Amniotic epithelial cell (primary cell): ENCODE data around the gene SLCO1A2.
A peak's percentile ranks its signal among the peaks of the same experiment; 100 is the strongest.
"Not testable (repeated sequence)": the region's sequence is repeated elsewhere in the genome, so short reads cannot be mapped to it uniquely, and the experiment has no call there.

Source experiments
- DNase-seq: peaks from one replicate; pipeline ENCODE4 v3.0.0-alpha.2; 2010; ENCODE audit warnings: low read depth

SLCO1A2 gene, protein sequence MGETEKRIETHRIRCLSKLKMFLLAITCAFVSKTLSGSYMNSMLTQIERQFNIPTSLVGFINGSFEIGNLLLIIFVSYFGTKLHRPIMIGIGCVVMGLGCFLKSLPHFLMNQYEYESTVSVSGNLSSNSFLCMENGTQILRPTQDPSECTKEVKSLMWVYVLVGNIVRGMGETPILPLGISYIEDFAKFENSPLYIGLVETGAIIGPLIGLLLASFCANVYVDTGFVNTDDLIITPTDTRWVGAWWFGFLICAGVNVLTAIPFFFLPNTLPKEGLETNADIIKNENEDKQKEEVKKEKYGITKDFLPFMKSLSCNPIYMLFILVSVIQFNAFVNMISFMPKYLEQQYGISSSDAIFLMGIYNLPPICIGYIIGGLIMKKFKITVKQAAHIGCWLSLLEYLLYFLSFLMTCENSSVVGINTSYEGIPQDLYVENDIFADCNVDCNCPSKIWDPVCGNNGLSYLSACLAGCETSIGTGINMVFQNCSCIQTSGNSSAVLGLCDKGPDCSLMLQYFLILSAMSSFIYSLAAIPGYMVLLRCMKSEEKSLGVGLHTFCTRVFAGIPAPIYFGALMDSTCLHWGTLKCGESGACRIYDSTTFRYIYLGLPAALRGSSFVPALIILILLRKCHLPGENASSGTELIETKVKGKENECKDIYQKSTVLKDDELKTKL

GRCh38 chr12:21334771-21335325, at the start of gene SLCO1A2:
SLCO1A2 (minus strand) TSS chr12:21334917; CDS start chr12:21334647, 270 bp downstream.
- DNase-seq: no peak

DNA sequence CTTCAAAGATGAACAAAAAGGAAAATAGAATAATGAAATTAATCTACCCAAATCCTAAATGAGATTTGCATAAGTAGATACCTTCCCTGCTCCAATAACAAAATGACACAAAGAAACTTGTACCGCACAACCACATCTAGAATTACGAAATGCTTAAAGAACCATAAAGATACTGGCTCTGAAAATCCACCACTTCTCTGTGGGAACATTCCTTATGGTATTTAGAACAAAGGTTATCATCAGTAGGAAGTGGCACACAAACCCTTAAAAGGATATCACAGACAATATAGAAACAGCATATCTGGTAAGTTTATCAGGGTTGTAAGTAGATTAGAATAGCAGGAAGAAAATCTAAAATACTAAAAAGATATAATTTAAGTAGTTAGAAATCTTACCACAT, 49.5 kb upstream of the SLCO1A2 start:
- DNase-seq: peak; percentile 17

DNA sequence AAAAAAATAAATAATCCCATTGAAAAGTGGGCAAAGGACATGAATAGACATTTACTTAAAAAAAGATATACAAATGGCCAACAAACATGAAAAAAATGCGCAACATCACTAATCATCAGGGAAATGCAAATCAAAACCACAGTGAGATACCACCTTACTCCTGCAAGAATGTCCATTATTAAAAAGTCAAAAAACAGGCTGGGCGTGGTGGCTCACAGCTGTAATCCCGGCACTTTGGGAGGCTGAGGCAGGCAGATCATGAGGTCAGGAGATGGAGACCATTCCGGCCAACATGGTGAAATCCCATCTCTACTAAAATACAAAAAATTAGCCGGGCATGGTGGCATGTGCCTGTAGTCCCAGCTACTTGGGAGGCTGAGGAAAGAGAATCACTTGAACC, 46.6 kb upstream of the SLCO1A2 start:
- not testable (repeated sequence) for DNase-seq

GRCh38 chr12:21379218-21379617, 44.5 kb upstream of the SLCO1A2 start:
- no peak for DNase-seq

GRCh38 chr12:21372602-21373001, 37.9 kb upstream of the SLCO1A2 start, which contains the start of gene IAPP:
IAPP (plus strand) TSS chr12:21372902; CDS start chr12:21373352, 450 bp downstream.
- DNase-seq: no peak

DNA sequence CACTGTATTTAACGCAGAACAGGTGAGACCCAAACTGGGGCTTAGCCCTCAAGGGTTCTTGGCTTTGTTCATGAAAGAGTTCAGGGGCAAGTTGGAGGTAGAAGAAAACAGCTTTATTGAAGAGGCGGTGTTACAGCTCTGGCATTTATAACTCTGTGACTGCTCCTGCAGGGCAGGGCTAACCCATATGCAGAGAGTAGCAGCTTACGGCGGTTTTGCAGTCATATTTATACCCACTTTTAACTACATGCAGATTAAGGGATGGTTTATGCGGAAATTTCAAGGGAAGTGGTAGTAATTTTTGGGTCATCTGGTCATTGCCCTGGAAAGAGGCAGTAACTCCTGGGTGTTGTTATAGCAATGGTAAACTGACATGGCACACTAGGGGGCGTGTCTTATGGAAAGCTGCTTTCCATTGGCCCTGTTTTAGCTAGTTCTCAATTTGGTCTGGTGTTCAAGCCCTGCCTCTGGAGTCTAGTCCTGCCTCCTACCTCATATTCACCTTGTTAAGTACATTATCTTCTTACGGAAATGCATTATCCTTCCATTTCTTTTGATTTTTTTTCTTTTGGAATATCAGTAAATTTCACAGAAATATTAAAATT, 36.2 kb upstream of the SLCO1A2 start:
- no peak for DNase-seq

DNA sequence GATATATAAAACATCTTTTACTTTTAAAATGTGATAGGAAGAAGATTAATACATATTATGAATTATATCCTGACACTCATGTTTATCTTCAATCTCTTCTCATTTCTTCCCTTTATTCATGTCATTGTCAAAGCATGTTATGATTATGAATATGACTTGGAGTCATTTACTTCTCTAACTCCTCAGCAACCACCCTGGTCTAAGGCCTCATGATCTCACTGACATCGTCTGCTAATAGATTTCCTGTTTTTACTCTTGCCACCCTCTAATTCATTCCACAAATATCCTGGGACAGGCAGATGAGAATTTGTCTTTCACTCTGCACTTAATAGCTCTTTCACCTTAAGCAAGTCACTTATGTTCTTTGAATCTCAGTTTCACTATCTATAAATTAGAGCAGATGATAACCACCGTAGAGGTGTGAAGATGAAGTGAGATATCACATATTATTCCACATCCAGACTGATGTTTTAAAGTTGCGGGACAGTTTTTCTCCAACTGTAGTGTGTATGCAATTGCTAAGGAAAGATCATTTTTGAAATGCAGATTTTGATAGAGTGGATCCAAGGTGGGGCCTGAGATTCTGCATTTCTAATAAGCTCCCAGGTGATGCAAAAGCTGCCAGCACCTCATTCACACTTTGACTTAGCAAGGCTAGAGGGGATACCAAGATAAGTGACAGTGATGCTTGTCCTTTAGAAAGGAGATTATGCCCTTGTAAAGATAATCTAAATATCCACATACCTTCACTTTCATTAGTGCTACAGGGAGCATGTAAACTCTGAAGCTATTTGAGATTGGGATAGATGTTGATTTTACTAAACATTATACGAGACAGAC, 34.6 kb upstream of the SLCO1A2 start:
- no peak for DNase-seq

- not testable (repeated sequence) for DNase-seq
Observed at GRCh38 chr12:21360632-21361031, 25.9 kb upstream of the SLCO1A2 start.

DNA sequence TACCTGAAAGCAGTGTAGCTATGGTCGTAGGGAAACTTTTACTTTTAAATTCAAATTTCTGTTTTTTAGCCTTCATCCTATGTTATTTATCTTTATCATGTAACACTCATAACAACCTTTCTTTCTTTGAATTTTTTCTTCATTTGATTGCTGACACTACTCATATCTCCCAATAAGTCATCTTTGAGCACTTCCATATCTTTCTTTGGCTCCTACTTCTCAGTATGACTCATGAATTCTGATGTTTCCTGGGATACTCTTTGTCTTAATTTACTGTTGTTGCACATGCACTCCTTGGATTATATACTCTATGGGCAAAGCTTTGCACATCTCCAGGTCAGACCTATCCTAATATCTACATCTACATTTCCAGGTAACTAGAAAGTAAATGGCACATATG, 19.9 kb upstream of the SLCO1A2 start:
- no peak for DNase-seq

GRCh38 chr12:21353948-21354347, 19.2 kb upstream of the SLCO1A2 start:
- no peak for DNase-seq

DNA sequence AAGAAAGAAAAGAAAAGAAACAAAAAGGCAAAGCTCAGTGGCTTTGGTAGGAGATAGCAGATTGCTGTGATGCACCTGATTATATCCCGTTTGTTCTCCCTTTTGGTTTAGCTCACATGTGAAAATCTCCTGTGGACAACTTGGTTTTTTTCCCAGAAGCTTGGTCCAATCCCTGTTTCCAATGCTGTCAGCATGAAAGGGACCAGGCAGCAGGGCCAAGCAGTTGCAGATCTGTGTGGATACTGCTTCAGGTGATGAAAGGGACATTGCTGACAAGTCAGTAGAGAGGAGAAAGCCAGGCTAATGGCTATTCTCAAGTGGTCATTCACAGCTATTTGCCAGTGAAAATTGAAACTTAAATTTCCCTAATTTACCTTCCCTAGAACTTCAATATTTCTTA, 18.8 kb upstream of the SLCO1A2 start:
- DNase-seq: no peak

DNA sequence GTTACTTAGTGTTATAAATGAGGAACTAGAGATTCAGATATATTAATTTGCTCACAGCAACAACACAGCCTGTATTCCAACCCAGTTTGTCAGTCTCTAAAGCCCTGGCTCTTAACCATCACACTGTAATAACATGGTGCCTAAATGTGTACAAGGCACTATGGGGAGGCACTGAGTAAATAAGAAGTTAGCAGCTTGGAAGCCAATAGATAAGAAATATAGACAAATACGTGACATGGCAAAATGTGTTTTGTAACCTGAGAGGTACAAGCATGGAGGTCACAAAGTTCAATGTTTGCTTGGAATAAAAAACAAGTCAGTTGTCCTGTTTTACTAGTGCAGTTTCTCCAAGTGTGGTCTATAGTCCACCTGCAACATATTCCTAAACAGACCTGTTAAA, 16.3 kb upstream of the SLCO1A2 start:
- no peak for DNase-seq

DNA sequence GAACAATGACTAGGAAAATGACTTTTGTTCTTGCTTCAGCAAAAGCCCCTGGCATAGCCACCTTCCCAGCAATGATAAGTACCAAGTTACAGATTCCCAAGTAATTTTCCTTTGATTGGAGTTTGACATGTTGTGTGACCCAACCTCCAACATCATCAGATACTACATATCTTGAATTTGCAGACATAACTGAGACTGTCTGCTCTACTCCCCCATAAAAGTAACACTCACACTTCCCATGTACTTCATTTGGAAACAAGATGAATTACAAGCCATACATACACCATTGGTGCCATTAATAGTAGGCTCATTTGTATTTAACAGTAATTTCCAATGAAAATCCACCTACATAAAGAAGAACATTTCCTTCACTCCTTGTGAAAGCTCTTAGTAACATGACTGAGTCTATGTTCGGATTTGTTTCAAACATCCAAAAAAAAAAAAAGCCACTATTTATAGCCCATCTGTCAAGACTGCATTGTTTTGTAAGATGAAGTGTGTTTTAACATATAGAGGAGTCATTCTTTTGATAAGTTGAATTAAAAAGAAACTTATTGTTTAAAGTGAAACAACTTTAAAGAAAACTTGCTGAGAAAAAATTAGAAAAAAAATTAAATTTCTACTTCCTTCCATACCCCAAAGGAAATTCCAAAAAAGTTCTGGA, 12.0 kb upstream of the SLCO1A2 start:
- no peak for DNase-seq

GRCh38 chr12:21343636-21344035, 8.9 kb upstream of the SLCO1A2 start:
- DNase-seq: no peak

DNA sequence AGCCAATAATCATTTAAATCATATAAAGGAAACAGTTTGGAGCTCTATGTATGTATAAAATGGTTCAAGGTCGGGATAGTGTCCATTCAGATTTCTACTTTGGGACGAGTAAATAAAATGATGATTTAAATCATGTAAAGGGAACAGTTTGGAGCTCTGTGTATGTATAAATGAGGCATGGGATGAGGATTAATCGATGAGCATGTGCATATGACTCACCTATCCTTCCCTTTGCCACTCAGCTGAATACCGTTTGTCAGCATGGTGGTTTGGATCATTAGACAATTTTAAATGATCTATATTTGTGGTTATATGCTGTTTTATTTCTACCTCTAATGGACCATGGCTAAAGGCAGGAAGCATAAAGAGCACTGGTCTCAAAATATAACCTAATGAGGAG, 7.1 kb upstream of the SLCO1A2 start:
- DNase-seq: no peak

DNA sequence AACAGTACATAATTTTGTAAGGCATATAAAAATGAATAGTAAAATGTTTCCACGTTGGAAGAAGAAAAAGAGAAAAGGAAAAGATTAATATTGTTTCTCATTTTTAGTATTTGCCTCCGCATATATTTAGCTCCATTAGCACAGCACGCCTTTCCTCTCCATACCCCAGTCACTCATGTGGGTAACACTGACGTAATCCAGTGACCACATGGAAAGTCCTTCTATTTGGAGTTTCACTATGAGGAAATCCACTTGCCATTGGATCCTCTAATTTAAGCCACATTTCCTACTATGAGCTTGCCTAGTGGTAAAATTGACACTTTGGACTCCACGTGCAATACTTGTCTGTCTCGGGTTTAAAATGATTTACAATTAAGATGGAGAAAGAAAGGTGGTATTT, 5.7 kb upstream of the SLCO1A2 start:
- no peak for DNase-seq

DNA sequence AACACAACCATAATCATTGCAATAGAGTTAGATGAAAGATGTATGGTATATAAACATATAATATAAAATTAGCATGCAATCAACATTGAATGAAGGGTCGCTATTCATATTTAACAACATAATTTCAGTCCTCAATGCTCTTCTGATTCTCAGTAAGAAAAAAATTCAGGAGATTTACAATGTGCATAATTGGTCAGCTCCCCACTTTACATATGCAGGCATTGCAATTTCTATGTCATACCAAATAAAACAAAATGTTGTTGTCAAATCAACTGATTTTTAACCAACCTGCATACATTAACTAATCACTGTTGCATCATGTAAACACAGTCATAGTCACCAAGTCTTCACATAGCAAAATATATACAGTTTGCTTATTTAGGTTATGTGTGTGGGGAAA, 5.2 kb upstream of the SLCO1A2 start:
- DNase-seq: no peak

DNA sequence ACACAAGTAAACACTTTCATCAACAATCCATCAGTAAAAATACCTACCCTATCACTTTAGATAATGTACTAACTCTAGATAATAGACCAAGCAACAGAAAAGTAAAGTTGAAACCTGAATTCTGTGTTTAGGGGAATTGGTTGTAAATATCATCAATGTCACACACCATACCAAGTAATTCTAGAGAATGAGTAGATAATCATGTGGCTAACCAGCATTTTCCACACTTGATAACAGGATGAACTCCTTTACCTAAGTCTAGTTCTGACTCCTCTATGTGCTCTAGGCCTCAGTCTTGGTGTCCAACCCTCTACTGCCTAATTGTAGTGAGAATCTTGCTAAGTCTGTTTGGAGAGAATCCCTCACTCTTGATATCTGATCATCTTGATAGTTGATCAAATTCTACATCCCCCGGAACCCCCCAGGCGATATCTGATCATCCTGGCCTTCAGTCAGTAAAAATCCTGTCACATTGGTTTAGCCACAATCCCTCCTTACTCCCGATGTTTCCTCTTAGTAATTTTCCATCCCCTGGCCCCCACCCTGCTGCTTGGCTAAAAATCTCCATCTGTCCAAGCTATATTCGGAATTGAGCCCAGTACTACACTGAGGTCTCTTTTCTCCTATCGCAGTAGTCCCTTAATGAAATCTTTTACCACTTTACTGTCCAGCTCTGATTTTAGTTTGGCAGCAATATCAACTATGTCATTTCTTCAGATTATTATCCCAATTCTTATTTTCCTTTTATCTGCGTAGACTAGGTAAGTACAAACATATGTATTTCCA, 3.4 kb upstream of the SLCO1A2 start:
- no peak for DNase-seq

GRCh38 chr12:21337453-21337852, 2.7 kb upstream of the SLCO1A2 start:
- no peak for DNase-seq

GRCh38 chr12:21336656-21337055, 1.9 kb upstream of the SLCO1A2 start:
- no peak for DNase-seq
